Peyer's patch (tissue), 4 donors: ENCODE measurements around the gene UGT1A8.

Source experiments
- POLR2A ChIP-seq, 2 donors: fragments of 450-650 bp; IDR thresholded peaks; one replicate each; pipeline ENCODE4 v1.5.1; 2017; ENCODE audit warnings: antibody characterized with exemption in 2 of 2, mild to moderate bottlenecking in 2 of 2, moderate library complexity in 2 of 2
- TF ChIP-seq, protein P1 (sequence below), 6 experiments: fragments of 450-650 bp in 4 of 6; fragments of 200-600 bp in 2 of 6; sonication (generic) in 1 of 6; IDR thresholded peaks; one replicate each; pipeline ENCODE4 v1.5.1; 2017 to 2019; ENCODE audit warnings: antibody characterized with exemption in 6 of 6, mild to moderate bottlenecking in 3 of 6, moderate library complexity in 1 of 6

DNA sequence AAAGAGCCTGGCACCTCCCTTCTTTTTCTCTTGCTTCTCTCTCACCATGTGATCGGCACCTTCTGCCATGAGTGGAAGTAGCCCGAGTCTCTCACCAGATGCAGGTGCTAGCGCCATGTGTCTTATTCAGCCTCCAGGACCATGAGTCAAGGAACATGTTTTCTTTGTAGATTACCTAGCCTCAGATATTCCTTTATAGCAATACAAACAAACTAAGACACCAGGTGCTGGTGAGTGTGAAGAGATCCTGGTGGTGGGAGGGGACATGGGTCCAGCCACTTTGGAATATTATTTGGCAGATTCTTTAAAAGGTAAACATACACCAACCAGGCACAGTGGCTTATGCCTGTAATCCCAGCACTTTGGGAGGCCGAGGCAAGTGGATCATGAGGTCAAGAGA, 45.0 kb upstream of the UGT1A8 start:
- TF ChIP-seq, protein P1, sequence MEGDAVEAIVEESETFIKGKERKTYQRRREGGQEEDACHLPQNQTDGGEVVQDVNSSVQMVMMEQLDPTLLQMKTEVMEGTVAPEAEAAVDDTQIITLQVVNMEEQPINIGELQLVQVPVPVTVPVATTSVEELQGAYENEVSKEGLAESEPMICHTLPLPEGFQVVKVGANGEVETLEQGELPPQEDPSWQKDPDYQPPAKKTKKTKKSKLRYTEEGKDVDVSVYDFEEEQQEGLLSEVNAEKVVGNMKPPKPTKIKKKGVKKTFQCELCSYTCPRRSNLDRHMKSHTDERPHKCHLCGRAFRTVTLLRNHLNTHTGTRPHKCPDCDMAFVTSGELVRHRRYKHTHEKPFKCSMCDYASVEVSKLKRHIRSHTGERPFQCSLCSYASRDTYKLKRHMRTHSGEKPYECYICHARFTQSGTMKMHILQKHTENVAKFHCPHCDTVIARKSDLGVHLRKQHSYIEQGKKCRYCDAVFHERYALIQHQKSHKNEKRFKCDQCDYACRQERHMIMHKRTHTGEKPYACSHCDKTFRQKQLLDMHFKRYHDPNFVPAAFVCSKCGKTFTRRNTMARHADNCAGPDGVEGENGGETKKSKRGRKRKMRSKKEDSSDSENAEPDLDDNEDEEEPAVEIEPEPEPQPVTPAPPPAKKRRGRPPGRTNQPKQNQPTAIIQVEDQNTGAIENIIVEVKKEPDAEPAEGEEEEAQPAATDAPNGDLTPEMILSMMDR (IDR thresholded peaks at IDR 0.05), result no peak
- TF ChIP-seq POLR2A (IDR thresholded peaks at IDR 0.05), result no peak
